ENCODE measurements around the gene CRELD1. TPM values are rescaled to one million over a fixed set of nuclear protein-coding genes. Genes with fewer than 3 reads are reported as not detected.

CRELD1 gene
- total RNA-seq, 1 donor from 2014 or later = 58.0 TPM

- DNase-seq (ENCODE audit: low read depth) = no peak
- H3K4me3 ChIP-seq (ENCODE audit: low read depth, low read length) = peak within 1 kb of the TSS; percentile 7
- H3K36me3 ChIP-seq (ENCODE audit: control insufficient read depth, insufficient read depth, low read length) = no peaks in the 10 kb centered on the region
- no peak for TF ChIP-seq CTCF (IDR thresholded peaks at IDR 0.05; ENCODE audit: insufficient read depth, low read length, poor library complexity, severe bottlenecking)
- H3K27me3 ChIP-seq (ENCODE audit: control insufficient read depth, insufficient read depth, low read length) = no peaks in the 10 kb centered on the region
These were observed 31.0 kb upstream of the CRELD1 start, which contains the start of gene IL17RE for GRCh38 chr3:9902372-9903237. Gene IL17RE, plus strand, starts transcription at chr3:9902848. Its CDS starts 85 bp downstream, at chr3:9902933.

GRCh38 chr3:9903238-9903624, 30.4 kb upstream of the CRELD1 start:
- Histone ChIP-seq H3K27me3 (ENCODE audit: control insufficient read depth, insufficient read depth, low read length) (no peaks in the 10 kb centered on the region), H3K4me3 (ENCODE audit: low read depth, low read length) (peak overlapping the region; percentile 7), H3K36me3 (ENCODE audit: control insufficient read depth, insufficient read depth, low read length) (no peaks in the 10 kb centered on the region)
- no peak for TF ChIP-seq CTCF (IDR thresholded peaks at IDR 0.05; ENCODE audit: insufficient read depth, low read length, poor library complexity, severe bottlenecking)
- no peak for DNase-seq (ENCODE audit: low read depth)

GRCh38 chr3:9903904-9904303, 29.7 kb upstream of the CRELD1 start:
- H3K4me3 ChIP-seq (ENCODE audit: low read depth, low read length) = no peak overlapping the region
- H3K27me3 ChIP-seq (ENCODE audit: control insufficient read depth, insufficient read depth, low read length) = no peaks in the 10 kb centered on the region
- no peaks in the 10 kb centered on the region for H3K36me3 ChIP-seq (ENCODE audit: control insufficient read depth, insufficient read depth, low read length)
- no peak for DNase-seq (ENCODE audit: low read depth)
- no peak for TF ChIP-seq CTCF (IDR thresholded peaks at IDR 0.05; ENCODE audit: insufficient read depth, low read length, poor library complexity, severe bottlenecking)

- H3K36me3 ChIP-seq (ENCODE audit: control insufficient read depth, insufficient read depth, low read length) = no peaks in the 10 kb centered on the region
- no peak overlapping the region for H3K4me3 ChIP-seq (ENCODE audit: low read depth, low read length)
- TF ChIP-seq CTCF (IDR thresholded peaks at IDR 0.05; ENCODE audit: insufficient read depth, low read length, poor library complexity, severe bottlenecking) = no peak
- no peaks in the 10 kb centered on the region for H3K27me3 ChIP-seq (ENCODE audit: control insufficient read depth, insufficient read depth, low read length)
- no peak for DNase-seq (ENCODE audit: low read depth)
These were observed 27.2 kb upstream of the CRELD1 start for GRCh38 chr3:9906480-9906879.

- no peaks in the 10 kb centered on the region for H3K27me3 ChIP-seq (ENCODE audit: control insufficient read depth, insufficient read depth, low read length)
- no peak overlapping the region for H3K4me3 ChIP-seq (ENCODE audit: low read depth, low read length)
- DNase-seq (ENCODE audit: low read depth) = no peak
- TF ChIP-seq CTCF (IDR thresholded peaks at IDR 0.05; ENCODE audit: insufficient read depth, low read length, poor library complexity, severe bottlenecking) = no peak
- no peaks in the 10 kb centered on the region for H3K36me3 ChIP-seq (ENCODE audit: control insufficient read depth, insufficient read depth, low read length)
These were observed 25.3 kb upstream of the CRELD1 start for GRCh38 chr3:9908286-9908685.

All from kidney epithelial cell (primary cell).